Panc1 (cell line): ENCODE measurements around the gene NUP188.

Experiments used
- POLR2AphosphoS5 ChIP-seq: IDR thresholded peaks from 2 replicates; pipeline ENCODE4 v1.6.1; 2012; ENCODE audit warnings: mild to moderate bottlenecking, low read depth, low read length, moderate library complexity
- TF ChIP-seq, protein P1 (sequence below): fragments of 450-650 bp; IDR thresholded peaks from 2 replicates; pipeline ENCODE4 v1.5.1; 2017; ENCODE audit warnings: mild to moderate bottlenecking

DNA sequence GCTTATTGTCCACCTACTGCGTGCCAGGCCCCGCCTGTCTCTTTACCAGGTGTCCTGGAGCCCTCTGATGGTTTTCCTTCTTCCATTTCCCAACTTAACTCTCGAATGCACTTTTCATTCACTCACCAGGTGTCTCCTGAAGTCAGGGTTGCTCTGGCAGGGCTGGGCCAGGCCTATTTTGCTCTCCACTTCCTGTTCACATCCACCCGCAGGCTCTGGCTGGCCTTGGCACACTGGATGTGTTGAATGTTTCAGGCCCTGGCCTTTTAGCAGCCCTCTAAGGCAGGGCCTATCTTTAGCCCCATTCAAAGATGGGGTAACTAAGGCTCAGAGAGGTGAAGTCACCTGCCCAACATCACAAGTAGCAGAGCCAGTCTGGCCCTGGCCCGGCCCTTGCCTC is 49.1 kb upstream of the NUP188 start:
- TF ChIP-seq, protein P1, sequence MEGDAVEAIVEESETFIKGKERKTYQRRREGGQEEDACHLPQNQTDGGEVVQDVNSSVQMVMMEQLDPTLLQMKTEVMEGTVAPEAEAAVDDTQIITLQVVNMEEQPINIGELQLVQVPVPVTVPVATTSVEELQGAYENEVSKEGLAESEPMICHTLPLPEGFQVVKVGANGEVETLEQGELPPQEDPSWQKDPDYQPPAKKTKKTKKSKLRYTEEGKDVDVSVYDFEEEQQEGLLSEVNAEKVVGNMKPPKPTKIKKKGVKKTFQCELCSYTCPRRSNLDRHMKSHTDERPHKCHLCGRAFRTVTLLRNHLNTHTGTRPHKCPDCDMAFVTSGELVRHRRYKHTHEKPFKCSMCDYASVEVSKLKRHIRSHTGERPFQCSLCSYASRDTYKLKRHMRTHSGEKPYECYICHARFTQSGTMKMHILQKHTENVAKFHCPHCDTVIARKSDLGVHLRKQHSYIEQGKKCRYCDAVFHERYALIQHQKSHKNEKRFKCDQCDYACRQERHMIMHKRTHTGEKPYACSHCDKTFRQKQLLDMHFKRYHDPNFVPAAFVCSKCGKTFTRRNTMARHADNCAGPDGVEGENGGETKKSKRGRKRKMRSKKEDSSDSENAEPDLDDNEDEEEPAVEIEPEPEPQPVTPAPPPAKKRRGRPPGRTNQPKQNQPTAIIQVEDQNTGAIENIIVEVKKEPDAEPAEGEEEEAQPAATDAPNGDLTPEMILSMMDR = no peak
- no peak for TF ChIP-seq POLR2AphosphoS5
